ENCODE data around the gene TCTA.

GRCh38 chr3:49422379-49423248 is 10.4 kb downstream of the TCTA start, which contains the start of gene AMT:
- TF ChIP-seq CTCF (IDR thresholded peaks at IDR 0.05; ENCODE audit: low read depth, low read length) (no peak), EZH2phosphoT487 (IDR thresholded peaks at IDR 0.05; ENCODE audit: low read depth) (no peak)

All from OCI-LY3 (cell line).